Right hindlimb (tissue), 1 donor: ENCODE data around the gene ZBTB1.
"Not testable (repeated sequence)": the region's sequence is repeated elsewhere in the genome, so short reads cannot be mapped to it uniquely, and the experiment has no call there.

Source experiments
- DNase-seq: peaks from one replicate; pipeline ENCODE4 v3.0.0-alpha.2; 2018

ZBTB1 gene

DNA sequence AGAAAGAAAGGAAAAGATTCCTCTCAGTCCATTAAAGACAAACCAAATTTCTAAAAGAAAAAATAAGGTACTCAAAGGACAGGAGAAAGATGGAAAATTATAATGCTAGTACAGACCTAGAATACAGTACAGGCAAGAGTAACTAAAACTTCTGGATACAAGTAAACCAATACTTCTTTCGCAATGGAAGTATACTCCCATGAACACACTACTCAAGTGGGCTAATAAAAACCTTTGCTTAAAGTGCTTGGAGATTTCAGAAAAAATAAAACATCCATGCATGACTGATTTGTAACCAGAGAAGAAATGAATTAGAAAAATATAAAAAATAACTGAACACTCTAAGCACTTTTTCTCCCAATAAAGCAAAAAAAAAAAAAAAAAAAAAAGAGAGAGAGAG lies 4.5 kb upstream of the ZBTB1 start:
- no peak for DNase-seq

GRCh38 chr14:64501411-64502171 lies 3.0 kb upstream of the ZBTB1 start:
- DNase-seq, result peak; percentile 25

DNA sequence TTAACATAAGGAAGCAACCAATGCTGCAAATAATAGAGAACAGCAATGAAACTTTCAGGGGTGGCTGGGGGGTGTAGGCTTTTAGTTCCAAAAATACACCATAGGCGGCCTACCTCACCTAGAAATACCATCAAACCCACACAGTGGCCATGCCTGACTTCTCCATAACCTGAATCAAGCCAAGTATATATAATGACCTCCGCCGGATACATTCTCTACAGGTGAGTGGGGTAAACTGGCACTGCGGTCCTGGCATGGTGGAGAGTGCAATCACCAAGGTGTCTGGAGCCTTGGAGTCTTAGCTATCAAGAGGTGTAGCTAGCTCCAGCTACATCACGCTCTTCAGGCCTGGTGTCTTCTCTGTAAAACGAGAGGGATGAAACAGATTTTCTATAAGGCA lies 2.1 kb upstream of the ZBTB1 start:
- no peak for DNase-seq

DNA sequence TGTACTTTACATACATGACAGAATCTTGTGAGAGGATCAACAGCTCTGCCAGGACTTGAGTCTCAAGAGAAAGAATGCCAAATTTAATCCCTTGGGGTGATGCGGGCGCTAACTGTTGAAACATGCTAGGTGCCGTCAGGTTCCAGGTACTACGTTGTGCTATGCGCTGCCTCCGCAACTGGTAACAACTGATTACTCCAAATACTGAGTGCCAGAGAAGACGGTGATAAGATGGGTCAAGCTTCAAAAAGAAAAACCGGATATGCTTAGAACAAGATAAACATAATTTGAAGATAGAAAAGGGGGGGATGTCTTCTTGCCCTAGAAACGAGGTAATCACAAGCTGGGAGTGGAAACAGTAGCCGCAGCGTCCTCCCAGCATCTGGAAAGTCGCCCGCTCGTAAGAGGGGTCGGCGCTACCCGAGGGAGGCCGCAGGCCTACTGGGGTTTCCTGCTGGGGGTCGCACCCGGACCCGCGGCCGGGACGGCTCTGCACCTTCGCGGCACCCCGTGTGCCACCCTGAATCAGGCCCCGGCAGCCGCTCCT lies 1.6 kb upstream of the ZBTB1 start:
- DNase-seq, result peak; percentile 26

DNA sequence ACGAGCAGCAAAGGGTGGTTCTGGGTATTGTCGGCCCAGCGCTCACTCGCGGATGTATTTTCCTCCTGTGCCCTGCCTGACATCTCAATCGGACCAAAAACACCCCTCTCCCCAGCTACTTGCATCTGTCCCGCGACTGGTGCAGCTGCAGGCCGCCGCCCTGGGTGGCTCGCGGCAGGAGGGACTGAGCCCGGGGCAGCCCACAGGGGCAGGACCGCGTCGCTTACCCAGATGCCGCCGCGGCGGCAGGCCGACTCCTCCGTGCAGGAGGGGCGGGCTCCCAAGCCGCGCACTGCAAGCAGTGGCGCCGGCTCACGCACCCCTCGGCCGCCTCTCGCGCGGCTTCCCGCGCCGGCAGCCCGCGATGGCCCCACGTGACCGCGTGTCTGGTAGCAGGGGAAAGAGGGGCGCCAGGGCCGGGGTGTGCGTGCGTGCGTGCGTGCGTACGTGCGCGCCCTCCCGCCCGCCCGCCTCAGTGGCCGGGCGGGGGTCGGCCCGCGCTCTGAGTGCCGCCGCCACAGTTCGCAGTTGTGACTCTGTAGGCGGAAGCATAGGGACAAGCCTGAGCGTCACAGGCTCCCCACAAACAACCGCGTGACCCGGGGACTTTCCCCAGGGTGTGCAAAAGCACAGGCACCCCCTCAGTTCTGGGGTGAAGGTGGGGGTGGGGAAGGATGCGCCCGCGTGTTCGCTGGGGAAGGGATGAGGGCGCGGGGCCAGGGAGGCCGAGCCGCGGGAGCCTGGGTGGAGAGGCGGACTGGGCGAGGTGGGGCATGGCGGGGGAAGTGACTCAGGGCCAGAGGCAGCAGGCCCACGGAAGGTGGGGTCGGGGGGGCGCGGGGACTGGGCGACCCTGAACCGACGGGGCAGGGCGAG lies 898 bp upstream of the ZBTB1 start, which contains the start of gene ZBTB25:
TSS of gene ZBTB25 (minus strand) at position 405 of the 876 bp plus-strand sequence. CDS start 13,305 bp downstream, outside the sequence.
- DNase-seq, result peak; percentile 97

DNA sequence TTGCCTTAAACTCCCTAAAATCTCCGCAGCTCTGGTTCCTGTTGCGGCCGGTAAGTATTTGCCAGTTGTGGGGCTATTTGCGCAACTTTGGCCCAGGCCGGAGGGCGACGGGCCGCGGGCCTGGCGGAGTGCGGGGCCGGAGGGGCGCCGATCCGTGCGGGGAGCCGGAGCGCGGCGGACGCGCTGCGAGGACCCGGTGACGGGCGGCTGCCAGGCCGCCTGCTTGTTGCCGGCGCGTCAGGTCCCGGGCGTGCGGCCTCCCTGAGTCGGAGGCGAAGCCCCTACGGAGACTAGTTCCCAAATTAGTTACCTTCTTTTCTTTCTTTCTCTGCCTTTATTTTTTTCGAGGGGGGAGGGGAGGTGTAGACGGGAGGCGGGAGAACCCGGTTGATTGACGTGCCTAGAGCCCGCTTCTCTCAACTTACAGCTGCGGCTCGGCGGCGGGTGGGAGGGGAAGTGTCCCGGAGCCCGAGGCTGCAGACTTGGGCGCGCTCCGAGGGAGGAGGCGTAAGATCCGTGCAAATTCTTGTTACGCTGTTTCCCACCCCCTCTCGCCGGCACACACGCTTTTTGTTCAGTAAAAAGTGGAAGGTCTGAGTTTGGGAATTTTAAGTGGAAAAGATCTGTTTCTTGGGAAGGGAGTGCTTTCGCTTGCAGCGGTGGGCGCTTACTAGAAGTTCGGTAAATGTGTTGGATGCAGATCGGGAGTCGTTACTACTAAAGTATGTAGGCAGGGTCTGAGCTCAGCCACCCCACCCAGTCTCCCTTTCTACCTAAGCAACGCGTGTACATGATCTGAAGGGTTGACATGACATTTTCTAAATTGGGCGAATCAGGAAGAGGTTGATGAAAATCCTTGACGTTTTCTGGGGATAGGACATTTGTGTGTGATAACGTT lies 576 bp downstream of the ZBTB1 start:
- peak; percentile 95 for DNase-seq

- no peak for DNase-seq
Measured at GRCh38 chr14:64506721-64507120, 2.2 kb downstream of the ZBTB1 start.

- DNase-seq, result no peak
Measured at GRCh38 chr14:64507376-64508156, 3.0 kb downstream of the ZBTB1 start.

- DNase-seq, result no peak
Measured at GRCh38 chr14:64508215-64508776, 3.7 kb downstream of the ZBTB1 start.

DNA sequence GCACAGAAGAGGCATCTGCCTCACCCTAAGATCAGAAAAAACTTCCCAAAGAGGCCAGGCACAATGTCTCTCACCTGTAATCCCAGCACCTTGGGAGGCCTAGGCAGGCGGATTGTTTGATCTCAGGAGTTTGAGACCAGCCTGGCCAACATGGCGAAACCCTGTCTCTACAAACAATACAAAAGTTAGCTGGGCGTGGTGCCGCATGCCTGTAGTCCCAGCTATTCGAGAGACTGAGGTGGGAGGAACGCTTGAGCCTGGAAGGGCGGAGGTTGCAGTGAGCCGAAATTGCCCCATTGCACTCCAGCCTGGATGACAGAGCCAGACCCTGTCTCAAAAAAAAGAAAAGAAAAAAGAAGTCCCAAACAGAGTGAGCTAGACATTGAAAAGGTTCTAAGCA lies 4.5 kb downstream of the ZBTB1 start:
- no peak for DNase-seq

DNA sequence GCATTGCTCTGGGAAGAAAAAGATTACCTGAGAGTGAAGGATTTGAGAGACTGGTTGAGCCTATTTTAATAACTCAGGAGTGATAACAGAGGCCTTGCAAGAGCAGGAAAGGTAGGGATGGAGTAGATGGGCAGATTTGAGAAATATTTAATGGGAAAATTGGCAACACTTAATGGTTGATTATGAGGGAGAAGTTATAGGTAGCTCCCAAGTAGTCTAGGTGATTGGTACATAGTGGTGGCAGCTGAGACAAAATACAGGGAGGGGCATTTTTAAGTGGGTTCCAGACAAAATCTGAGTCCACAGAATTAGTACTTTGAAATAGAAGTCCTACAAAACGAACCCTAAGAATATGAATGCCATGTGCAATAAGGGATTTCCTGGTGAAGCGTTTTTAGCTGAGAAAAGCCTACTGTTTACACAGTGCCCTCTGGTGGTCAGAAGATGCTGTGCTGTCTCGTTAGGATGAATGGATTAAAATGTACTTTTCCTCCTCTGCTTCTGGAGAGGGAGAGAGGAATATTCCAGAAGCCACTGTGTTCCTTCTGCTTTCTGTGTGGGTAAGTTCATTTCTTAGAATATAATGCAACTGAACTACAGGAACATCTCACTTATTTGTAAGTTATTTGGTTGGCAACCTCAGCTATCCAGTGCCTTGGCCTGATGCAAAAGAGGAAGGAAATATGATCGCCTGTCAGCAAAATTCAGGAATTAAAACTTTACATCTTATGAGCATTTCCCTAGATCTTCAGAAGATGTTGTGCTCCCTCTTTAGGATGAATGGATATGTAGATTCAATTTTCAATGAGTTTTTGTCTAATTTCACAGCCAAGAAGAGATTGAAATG lies 6.5 kb downstream of the ZBTB1 start:
- peak; percentile 49 for DNase-seq

DNA sequence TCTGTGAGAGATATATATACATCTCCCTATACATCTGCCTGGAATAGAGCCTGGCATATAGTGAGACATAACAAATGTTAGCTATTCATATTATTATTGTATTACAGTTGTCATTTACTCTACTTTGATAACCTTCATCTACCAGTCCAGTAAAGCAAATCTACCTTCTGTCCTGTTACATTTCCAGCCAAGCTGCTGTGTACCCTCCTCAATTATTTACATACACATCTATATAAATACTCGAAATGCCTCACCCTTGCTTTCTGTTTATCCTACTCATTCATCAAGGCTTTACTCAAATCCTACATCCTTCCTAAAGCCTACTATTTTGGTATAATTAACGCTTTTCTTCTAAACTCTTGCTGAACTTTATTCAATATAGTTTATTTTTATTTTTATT lies 8.7 kb downstream of the ZBTB1 start:
- DNase-seq, result no peak

DNA sequence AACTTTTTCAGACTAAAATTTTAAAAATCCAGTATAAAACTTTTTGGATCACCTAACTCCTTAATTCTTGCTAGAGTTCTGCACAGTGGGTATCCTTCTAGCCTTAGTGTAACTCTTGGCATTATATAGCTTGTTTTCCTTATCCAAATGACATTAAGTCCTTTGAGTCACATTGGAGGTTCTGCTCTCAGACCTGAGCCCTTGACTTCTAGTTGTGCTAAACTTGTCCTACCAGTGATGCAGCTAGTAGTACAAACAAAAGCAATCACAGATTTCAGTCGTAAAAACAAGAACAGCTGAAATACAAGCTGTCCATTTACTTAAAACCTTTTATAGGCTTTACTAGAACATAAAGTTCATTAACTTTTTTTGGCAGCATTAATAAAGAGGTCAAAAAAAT lies 10.5 kb downstream of the ZBTB1 start:
- no peak for DNase-seq

- no peak for DNase-seq
Measured at GRCh38 chr14:64516969-64517368, 12.4 kb downstream of the ZBTB1 start.

GRCh38 chr14:64517667-64518066 lies 13.1 kb downstream of the ZBTB1 start:
- DNase-seq, result not testable (repeated sequence)

GRCh38 chr14:64518229-64518628 lies 13.7 kb downstream of the ZBTB1 start:
- no peak for DNase-seq

GRCh38 chr14:64520699-64521098 lies 16.1 kb downstream of the ZBTB1 start:
- no peak for DNase-seq

- no peak for DNase-seq
Measured at GRCh38 chr14:64522591-64523355, 18.2 kb downstream of the ZBTB1 start.

DNA sequence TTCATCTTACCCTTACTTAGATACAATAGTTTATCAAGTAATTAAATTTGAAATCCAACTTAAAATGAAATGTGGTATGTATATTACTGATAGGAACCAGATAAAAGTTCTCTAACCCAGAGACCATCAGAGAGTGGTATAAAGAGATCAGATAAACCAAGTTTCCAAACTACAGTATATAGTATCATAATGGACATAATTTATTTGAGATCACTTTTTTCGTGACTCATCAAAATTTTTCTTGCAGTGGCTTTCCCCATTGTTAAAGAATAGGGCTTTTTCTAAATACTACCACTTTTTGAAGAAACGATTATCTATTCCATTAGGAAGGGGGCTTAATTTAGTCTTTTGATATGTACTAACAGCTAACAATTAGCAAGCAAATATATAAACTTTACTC lies 20.8 kb downstream of the ZBTB1 start:
- DNase-seq, result no peak

GRCh38 chr14:64531567-64531966 lies 27.0 kb downstream of the ZBTB1 start:
- no peak for DNase-seq
